ENCODE results near the gene ATM. TPM values are rescaled to one million over a fixed set of nuclear protein-coding genes. Genes with fewer than 3 reads are reported as not detected.
"Not testable (repeated sequence)": the region's sequence is repeated elsewhere in the genome, so short reads cannot be mapped to it uniquely, and the experiment has no call there.

ATM gene
- total and polyA plus RNA-seq, 2 experiments from 2014 or later, result 27.6 to 59.3 TPM

DNA sequence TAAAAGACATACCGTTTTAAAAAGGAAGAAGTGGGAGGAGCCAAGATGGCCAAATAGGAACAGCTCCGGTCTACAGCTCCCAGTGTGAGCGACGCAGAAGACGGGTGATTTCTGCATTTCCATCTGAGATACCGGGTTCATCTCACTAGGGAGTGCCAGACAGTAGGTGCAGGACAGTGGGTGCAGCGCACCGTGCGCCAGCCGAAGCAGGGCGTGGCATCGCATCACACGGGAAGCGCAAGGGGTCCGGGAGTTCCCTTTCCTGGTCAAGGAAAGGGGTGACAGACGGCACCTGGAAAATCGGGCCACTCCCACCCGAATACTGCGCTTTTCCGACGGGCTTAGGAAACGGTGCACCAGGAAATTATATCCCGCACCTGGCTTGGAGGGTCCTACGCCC is 150.6 kb downstream of the ATM start:
- H3K9me2 ChIP-seq (ENCODE audit: insufficient read depth); ATAC-seq; H3K27me3 ChIP-seq (ENCODE audit: insufficient read depth); H3K79me2 ChIP-seq (replicated peaks; ENCODE audit: insufficient read depth); H3K27ac Mint-ChIP-seq; H3K4me3 Mint-ChIP-seq; H3K36me3 ChIP-seq (ENCODE audit: insufficient read depth); H3K4me1 ChIP-seq (ENCODE audit: insufficient read depth); H3F3A ChIP-seq (replicated peaks; ENCODE audit: low read depth); H2AFZ ChIP-seq; H3K27me3 Mint-ChIP-seq (ENCODE audit: insufficient read depth, low read depth, poor library complexity); H3K27ac ChIP-seq (ENCODE audit: low read depth); H3K4me1 Mint-ChIP-seq; DNase-seq (ENCODE audit: low spot score); H3K4me2 ChIP-seq; H3K4me3 ChIP-seq; H4K20me1 ChIP-seq (replicated peaks; ENCODE audit: insufficient read depth): not testable (repeated sequence)
- H3K9me3 Mint-ChIP-seq, result peaks cover 21% of the 10 kb centered on the region
- peaks cover 11% of the 10 kb centered on the region for H3K36me3 Mint-ChIP-seq (ENCODE audit: low read depth)

DNA sequence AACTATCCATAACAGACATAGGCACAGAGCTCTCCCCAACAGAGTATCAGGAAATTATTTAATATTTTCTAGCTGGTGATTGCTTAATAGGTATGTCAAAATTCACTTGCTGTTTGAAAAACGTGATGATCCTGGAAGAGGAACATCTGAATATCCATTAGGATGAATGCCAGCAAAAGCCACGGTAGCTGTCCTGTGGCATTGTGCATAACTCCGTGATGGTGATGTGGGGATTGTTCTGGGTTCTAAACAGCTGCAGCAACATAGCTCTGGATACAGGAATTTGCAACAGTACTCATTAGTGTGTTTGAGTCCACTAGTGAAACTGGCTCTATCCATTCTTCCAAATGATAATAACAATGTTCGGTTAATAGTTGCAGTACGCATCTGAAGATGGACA is 165.7 kb downstream of the ATM start:
- no peak for DNase-seq (ENCODE audit: low spot score)
- Histone ChIP-seq H3K27ac (ENCODE audit: low read depth) (no peak overlapping the region), H3K79me2 (replicated peaks; ENCODE audit: insufficient read depth) (no peaks in the 10 kb centered on the region), H3K4me3 (no peak overlapping the region), H2AFZ (no peak overlapping the region), H3K4me1 (ENCODE audit: insufficient read depth) (no peaks in the 10 kb centered on the region), H4K20me1 (replicated peaks; ENCODE audit: insufficient read depth) (no peaks in the 10 kb centered on the region), H3F3A (replicated peaks; ENCODE audit: low read depth) (no peaks in the 10 kb centered on the region), H3K27me3 (ENCODE audit: insufficient read depth) (no peaks in the 10 kb centered on the region), H3K9me2 (ENCODE audit: insufficient read depth) (no peaks in the 10 kb centered on the region), H3K36me3 (ENCODE audit: insufficient read depth) (no peaks in the 10 kb centered on the region), H3K4me2 (no peak overlapping the region)
- no peak for ATAC-seq
- Mint-ChIP-seq H3K4me1 (no peaks in the 10 kb centered on the region), H3K9me3 (no peaks in the 10 kb centered on the region), H3K27ac (no peak overlapping the region), H3K36me3 (ENCODE audit: low read depth) (no peaks in the 10 kb centered on the region), H3K4me3 (no peak overlapping the region), H3K27me3 (ENCODE audit: insufficient read depth, low read depth, poor library complexity) (no peaks in the 10 kb centered on the region)
- TF ChIP-seq CREB1 (CRISPR knock-in tag; IDR thresholded peaks at IDR 0.05; ENCODE audit: low read depth) (no peak), ZNF114 (CRISPR knock-in tag; IDR thresholded peaks at IDR 0.05) (no peak), STAT1 (IDR thresholded peaks at IDR 0.05; ENCODE audit: unreplicated experiment) (no peak), EZH2 (IDR thresholded peaks at IDR 0.05; ENCODE audit: low read depth, unreplicated experiment) (no peak), EZH2phosphoT487 (IDR thresholded peaks at IDR 0.05; ENCODE audit: unreplicated experiment) (no peak), ZNF331 (CRISPR knock-in tag; IDR thresholded peaks at IDR 0.05; ENCODE audit: low read depth) (no peak)
- TF ChIP-seq, protein P1, sequence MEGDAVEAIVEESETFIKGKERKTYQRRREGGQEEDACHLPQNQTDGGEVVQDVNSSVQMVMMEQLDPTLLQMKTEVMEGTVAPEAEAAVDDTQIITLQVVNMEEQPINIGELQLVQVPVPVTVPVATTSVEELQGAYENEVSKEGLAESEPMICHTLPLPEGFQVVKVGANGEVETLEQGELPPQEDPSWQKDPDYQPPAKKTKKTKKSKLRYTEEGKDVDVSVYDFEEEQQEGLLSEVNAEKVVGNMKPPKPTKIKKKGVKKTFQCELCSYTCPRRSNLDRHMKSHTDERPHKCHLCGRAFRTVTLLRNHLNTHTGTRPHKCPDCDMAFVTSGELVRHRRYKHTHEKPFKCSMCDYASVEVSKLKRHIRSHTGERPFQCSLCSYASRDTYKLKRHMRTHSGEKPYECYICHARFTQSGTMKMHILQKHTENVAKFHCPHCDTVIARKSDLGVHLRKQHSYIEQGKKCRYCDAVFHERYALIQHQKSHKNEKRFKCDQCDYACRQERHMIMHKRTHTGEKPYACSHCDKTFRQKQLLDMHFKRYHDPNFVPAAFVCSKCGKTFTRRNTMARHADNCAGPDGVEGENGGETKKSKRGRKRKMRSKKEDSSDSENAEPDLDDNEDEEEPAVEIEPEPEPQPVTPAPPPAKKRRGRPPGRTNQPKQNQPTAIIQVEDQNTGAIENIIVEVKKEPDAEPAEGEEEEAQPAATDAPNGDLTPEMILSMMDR (conservative IDR thresholded peaks at IDR 0.05; ENCODE audit: low read depth in 2 of 2), result no peak
- TF ChIP-seq, protein P2, sequence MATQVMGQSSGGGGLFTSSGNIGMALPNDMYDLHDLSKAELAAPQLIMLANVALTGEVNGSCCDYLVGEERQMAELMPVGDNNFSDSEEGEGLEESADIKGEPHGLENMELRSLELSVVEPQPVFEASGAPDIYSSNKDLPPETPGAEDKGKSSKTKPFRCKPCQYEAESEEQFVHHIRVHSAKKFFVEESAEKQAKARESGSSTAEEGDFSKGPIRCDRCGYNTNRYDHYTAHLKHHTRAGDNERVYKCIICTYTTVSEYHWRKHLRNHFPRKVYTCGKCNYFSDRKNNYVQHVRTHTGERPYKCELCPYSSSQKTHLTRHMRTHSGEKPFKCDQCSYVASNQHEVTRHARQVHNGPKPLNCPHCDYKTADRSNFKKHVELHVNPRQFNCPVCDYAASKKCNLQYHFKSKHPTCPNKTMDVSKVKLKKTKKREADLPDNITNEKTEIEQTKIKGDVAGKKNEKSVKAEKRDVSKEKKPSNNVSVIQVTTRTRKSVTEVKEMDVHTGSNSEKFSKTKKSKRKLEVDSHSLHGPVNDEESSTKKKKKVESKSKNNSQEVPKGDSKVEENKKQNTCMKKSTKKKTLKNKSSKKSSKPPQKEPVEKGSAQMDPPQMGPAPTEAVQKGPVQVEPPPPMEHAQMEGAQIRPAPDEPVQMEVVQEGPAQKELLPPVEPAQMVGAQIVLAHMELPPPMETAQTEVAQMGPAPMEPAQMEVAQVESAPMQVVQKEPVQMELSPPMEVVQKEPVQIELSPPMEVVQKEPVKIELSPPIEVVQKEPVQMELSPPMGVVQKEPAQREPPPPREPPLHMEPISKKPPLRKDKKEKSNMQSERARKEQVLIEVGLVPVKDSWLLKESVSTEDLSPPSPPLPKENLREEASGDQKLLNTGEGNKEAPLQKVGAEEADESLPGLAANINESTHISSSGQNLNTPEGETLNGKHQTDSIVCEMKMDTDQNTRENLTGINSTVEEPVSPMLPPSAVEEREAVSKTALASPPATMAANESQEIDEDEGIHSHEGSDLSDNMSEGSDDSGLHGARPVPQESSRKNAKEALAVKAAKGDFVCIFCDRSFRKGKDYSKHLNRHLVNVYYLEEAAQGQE (IDR thresholded peaks at IDR 0.05; ENCODE audit: unreplicated experiment), result no peak
- TF ChIP-seq, protein P3, sequence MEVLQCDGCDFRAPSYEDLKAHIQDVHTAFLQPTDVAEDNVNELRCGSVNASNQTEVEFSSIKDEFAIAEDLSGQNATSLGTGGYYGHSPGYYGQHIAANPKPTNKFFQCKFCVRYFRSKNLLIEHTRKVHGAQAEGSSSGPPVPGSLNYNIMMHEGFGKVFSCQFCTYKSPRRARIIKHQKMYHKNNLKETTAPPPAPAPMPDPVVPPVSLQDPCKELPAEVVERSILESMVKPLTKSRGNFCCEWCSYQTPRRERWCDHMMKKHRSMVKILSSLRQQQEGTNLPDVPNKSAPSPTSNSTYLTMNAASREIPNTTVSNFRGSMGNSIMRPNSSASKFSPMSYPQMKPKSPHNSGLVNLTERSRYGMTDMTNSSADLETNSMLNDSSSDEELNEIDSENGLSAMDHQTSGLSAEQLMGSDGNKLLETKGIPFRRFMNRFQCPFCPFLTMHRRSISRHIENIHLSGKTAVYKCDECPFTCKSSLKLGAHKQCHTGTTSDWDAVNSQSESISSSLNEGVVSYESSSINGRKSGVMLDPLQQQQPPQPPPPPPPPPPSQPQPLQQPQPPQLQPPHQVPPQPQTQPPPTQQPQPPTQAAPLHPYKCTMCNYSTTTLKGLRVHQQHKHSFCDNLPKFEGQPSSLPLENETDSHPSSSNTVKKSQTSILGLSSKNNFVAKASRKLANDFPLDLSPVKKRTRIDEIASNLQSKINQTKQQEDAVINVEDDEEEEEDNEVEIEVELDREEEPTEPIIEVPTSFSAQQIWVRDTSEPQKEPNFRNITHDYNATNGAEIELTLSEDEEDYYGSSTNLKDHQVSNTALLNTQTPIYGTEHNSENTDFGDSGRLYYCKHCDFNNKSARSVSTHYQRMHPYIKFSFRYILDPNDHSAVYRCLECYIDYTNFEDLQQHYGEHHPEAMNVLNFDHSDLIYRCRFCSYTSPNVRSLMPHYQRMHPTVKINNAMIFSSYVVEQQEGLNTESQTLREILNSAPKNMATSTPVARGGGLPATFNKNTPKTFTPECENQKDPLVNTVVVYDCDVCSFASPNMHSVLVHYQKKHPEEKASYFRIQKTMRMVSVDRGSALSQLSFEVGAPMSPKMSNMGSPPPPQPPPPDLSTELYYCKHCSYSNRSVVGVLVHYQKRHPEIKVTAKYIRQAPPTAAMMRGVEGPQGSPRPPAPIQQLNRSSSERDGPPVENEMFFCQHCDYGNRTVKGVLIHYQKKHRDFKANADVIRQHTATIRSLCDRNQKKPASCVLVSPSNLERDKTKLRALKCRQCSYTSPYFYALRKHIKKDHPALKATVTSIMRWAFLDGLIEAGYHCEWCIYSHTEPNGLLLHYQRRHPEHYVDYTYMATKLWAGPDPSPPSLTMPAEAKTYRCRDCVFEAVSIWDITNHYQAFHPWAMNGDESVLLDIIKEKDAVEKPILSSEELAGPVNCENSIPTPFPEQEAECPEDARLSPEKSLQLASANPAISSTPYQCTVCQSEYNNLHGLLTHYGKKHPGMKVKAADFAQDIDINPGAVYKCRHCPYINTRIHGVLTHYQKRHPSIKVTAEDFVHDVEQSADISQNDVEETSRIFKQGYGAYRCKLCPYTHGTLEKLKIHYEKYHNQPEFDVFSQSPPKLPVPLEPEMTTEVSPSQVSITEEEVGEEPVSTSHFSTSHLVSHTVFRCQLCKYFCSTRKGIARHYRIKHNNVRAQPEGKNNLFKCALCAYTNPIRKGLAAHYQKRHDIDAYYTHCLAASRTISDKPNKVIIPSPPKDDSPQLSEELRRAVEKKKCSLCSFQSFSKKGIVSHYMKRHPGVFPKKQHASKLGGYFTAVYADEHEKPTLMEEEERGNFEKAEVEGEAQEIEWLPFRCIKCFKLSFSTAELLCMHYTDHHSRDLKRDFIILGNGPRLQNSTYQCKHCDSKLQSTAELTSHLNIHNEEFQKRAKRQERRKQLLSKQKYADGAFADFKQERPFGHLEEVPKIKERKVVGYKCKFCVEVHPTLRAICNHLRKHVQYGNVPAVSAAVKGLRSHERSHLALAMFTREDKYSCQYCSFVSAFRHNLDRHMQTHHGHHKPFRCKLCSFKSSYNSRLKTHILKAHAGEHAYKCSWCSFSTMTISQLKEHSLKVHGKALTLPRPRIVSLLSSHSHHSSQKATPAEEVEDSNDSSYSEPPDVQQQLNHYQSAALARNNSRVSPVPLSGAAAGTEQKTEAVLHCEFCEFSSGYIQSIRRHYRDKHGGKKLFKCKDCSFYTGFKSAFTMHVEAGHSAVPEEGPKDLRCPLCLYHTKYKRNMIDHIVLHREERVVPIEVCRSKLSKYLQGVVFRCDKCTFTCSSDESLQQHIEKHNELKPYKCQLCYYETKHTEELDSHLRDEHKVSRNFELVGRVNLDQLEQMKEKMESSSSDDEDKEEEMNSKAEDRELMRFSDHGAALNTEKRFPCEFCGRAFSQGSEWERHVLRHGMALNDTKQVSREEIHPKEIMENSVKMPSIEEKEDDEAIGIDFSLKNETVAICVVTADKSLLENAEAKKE (CRISPR knock-in tag; IDR thresholded peaks at IDR 0.05), result no peak
- TF ChIP-seq, protein P4, sequence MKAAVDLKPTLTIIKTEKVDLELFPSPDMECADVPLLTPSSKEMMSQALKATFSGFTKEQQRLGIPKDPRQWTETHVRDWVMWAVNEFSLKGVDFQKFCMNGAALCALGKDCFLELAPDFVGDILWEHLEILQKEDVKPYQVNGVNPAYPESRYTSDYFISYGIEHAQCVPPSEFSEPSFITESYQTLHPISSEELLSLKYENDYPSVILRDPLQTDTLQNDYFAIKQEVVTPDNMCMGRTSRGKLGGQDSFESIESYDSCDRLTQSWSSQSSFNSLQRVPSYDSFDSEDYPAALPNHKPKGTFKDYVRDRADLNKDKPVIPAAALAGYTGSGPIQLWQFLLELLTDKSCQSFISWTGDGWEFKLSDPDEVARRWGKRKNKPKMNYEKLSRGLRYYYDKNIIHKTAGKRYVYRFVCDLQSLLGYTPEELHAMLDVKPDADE (IDR thresholded peaks at IDR 0.05), result no peak
